ENCODE data around the gene TMBIM1. TPM values are rescaled to one million over a fixed set of nuclear protein-coding genes. Genes with fewer than 3 reads are reported as not detected.

Gene TMBIM1
- total RNA-seq, 4 donors from 2014 or later = 131 to 238 (median 197) TPM

DNA sequence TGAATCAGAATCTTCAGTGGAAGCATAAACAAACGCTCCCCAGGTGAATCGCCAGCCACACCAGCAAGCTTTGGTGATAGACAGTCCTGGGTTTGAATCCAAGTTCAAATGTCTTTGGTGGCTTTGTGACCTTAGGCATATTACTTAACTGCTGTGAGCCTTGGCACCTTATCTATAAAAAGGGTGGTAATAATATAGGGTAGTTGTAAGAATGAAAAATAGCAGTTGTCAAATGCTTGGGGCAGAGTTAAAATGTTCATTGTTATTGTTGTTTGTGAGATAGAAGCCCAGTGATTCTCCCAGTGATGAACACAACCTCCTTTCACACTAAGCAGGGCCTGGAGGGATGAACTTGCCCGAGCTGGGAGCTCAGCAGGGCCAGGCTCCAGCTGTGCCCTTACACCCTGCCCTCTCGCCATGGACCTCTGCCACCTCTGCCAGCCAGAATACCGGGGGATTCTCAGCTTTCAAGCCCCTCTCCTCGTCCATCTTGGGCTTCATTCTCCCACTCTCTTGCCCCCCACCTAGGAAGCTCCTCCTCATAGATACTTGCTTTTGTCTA is 6.1 kb upstream of the TMBIM1 start:
- no peak for TF ChIP-seq CTCF (IDR thresholded peaks at IDR 0.05)
- TF ChIP-seq EP300 (IDR thresholded peaks at IDR 0.05) = no peak
- no peak for TF ChIP-seq POLR2AphosphoS5 (IDR thresholded peaks at IDR 0.05)
- no peak for TF ChIP-seq POLR2A (IDR thresholded peaks at IDR 0.05; ENCODE audit: low read depth)
- intact Hi-C loops (cut with DNase I) = no loop called here
- Histone ChIP-seq H3K27ac (replicated peaks in 1 of 4) (no peak overlapping the region), H3K9me3 (no peaks in the 10 kb centered on the region), H3K36me3 (no peaks in the 10 kb centered on the region), H3K4me1 (peaks cover 5 to 14% (median 8%) of the 10 kb centered on the region in 4 donors), H3K4me3 (no peak overlapping the region), H3K27me3 (no peaks in the 10 kb centered on the region)
- no peak for DNase-seq (ENCODE audit: extremely low spot score)
- WGBS = 87% methylated on average over 6 of the region's 6 CpGs

DNA sequence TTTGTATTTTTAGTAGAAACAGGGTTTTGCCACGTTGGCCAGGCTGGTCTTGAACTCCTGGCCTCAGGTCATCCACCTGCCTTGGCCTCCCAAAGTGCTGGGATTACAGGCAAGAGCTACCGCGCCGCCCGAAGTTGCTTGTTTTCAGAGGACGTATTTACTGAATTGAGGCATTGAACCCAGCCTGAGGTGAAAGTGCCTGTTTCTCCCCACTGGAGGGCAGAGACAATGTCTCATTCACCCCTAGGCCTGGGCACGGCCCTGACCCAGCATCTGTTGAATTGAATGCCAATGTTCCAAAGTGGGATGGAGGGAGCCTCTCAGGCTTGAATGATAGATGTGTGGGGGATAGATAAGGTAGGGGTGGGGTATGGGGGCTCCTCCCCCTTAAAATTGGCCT is 4.5 kb upstream of the TMBIM1 start:
- Histone ChIP-seq H3K4me1 (peaks cover 14 to 27% (median 17%) of the 10 kb centered on the region in 4 donors), H3K27me3 (no peaks in the 10 kb centered on the region), H3K27ac (replicated peaks in 1 of 4) (no peak overlapping the region), H3K4me3 (no peak overlapping the region), H3K36me3 (no peaks in the 10 kb centered on the region), H3K9me3 (no peaks in the 10 kb centered on the region)
- WGBS = 81% methylated on average over 7 of the region's 7 CpGs
- no peak for DNase-seq (ENCODE audit: extremely low spot score)
- no peak for TF ChIP-seq POLR2AphosphoS5 (IDR thresholded peaks at IDR 0.05)
- intact Hi-C loops (cut with DNase I) = no loop called here

GRCh38 chr2:218296200-218296599 is 3.9 kb upstream of the TMBIM1 start:
- intact Hi-C loops (cut with DNase I) = no loop called here
- no peak for TF ChIP-seq CTCF (IDR thresholded peaks at IDR 0.05)
- no peak for TF ChIP-seq POLR2A (IDR thresholded peaks at IDR 0.05; ENCODE audit: low read depth)
- TF ChIP-seq POLR2AphosphoS5 (IDR thresholded peaks at IDR 0.05) = no peak
- TF ChIP-seq EP300 (IDR thresholded peaks at IDR 0.05) = no peak

DNA sequence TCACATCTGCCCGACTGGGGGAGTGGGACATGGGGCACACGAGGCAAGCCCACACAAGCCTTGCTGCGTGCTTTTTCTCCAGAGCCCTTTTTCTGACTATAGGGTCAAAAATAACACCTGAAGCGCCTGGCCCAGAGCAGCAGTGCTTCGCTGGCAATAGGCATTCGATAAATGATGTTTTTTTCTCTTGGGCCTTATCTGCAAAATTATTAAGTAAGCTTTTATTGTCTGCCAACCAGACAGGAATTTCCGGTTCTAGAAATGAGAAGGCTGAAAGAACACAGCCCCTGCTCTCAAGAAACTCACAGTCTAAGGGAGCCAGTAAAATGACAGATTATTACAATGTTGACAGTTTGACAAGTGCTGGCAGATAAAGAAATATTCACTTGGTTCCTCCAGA is 2.7 kb upstream of the TMBIM1 start:
- WGBS = 77% methylated on average over 7 of the region's 7 CpGs

More at GRCh38 chr2:218296200-218296599, 3.9 kb upstream of the TMBIM1 start:
- no peaks in the 10 kb centered on the region for H3K9me3 ChIP-seq
- H3K36me3 ChIP-seq = no peaks in the 10 kb centered on the region
- no peaks in the 10 kb centered on the region for H3K27me3 ChIP-seq
- no peak for DNase-seq (ENCODE audit: extremely low spot score)
- WGBS = 90% methylated on average over 1 of the region's 1 CpG
- H3K4me3 ChIP-seq = no peak overlapping the region
- H3K27ac ChIP-seq (replicated peaks in 1 of 4) = no peak overlapping the region
- peaks cover 18 to 28% (median 19%) of the 10 kb centered on the region in 4 donors for H3K4me1 ChIP-seq

DNA sequence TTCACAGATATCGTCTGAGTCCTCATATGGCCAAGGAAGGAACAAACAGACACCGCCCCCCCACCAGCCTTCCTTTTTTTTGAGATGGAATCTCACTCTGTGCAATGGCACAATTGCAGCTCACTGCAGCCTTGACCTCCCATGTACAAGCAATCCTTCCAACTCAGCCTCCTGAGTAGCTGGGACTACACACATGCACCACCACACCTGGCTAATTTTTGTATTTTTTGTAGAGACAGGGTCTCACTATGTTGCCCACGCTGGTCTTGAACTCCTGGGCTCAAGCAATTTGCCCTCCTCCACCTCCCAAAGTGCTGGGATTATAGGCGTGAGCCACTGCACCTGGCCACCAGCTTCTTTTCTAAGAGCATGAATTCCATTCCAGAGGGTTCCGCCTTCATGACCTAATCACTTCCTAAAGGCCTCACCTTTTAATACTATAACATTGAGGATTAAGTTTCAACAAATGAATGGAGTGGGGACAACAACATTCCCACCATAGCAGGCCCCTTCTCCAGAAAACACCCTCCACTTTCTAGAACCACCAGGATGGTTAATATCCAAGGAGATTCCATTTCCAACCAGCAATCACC is 2.2 kb upstream of the TMBIM1 start:
- WGBS = 98% methylated on average over 4 of the region's 5 CpGs
- intact Hi-C loops (cut with DNase I) = no loop called here
- no peak for DNase-seq (ENCODE audit: extremely low spot score)
- Histone ChIP-seq H3K4me1 (peaks cover 32 to 43% (median 35%) of the 10 kb centered on the region in 4 donors), H3K4me3 (no peak overlapping the region), H3K27me3 (no peaks in the 10 kb centered on the region), H3K27ac (replicated peaks in 1 of 4) (no peak overlapping the region), H3K9me3 (no peaks in the 10 kb centered on the region), H3K36me3 (no peaks in the 10 kb centered on the region)
- TF ChIP-seq CTCF (IDR thresholded peaks at IDR 0.05) (no peak), POLR2A (IDR thresholded peaks at IDR 0.05; ENCODE audit: low read depth) (no peak), EP300 (IDR thresholded peaks at IDR 0.05) (no peak), POLR2AphosphoS5 (IDR thresholded peaks at IDR 0.05) (no peak)

More for the DNA sequence above, 2.7 kb upstream of the TMBIM1 start:
- no peak overlapping the region for H3K27ac ChIP-seq (replicated peaks in 1 of 4)
- no peaks in the 10 kb centered on the region for H3K9me3 ChIP-seq
- H3K27me3 ChIP-seq = no peaks in the 10 kb centered on the region
- TF ChIP-seq POLR2AphosphoS5 (IDR thresholded peaks at IDR 0.05) = no peak
- TF ChIP-seq POLR2A (IDR thresholded peaks at IDR 0.05; ENCODE audit: low read depth) = no peak
- intact Hi-C loops (cut with DNase I) = no loop called here
- DNase-seq (ENCODE audit: extremely low spot score) = no peak
- H3K4me1 ChIP-seq = peaks cover 27 to 38% (median 30%) of the 10 kb centered on the region in 4 donors
- H3K36me3 ChIP-seq = no peaks in the 10 kb centered on the region
- H3K4me3 ChIP-seq = no peak overlapping the region

Data from esophagus muscularis mucosa (tissue), 4 donors.